CD14-positive monocyte (primary cell): ENCODE measurements around the gene DDX31. TPM values are rescaled to one million over a fixed set of nuclear protein-coding genes. Genes with fewer than 3 reads are reported as not detected.

Source experiments
- DNase-seq, 3 donors: peaks; one replicate each; pipeline ENCODE4 v3.0.0-alpha.2; 2011 to 2022
- H2AFZ ChIP-seq: 2 replicates; pipeline ENCODE4 v1.6.0; 2012; ENCODE audit warnings: mild to moderate bottlenecking, low read depth, low read length, inconsistent platforms; ENCODE audit not compliant: insufficient read depth, poor library complexity, severe bottlenecking
- H3K27ac ChIP-seq, 2 donors: 1 replicate in 1 of 2; 2 replicates in 1 of 2; pipeline ENCODE4 v1.5.1; 2012 to 2013; ENCODE audit warnings: low read length in 2 of 2, control low read depth in 1 of 2, inconsistent platforms in 1 of 2, low read depth in 1 of 2, mild to moderate bottlenecking in 1 of 2
- H3K27me3 ChIP-seq, 2 donors: one replicate each; pipeline versions ENCODE4 v1.6.0 to v1.6.1; 2011 to 2013; ENCODE audit warnings: low read length in 2 of 2; ENCODE audit not compliant: control insufficient read depth in 2 of 2, insufficient read depth in 2 of 2
- H3K36me3 ChIP-seq, 2 donors: replicated peaks in 1 of 2; 1 replicate in 1 of 2; 2 replicates in 1 of 2; pipeline versions ENCODE4 v1.5.1 to v1.6.1; 2012 to 2013; ENCODE audit warnings: low read length in 2 of 2, control low read depth in 1 of 2, inconsistent platforms in 1 of 2, mild to moderate bottlenecking in 1 of 2; ENCODE audit not compliant: insufficient read depth in 2 of 2, control insufficient read depth in 1 of 2
- H3K4me1 ChIP-seq, 2 donors: 1 replicate in 1 of 2; 2 replicates in 1 of 2; pipeline versions ENCODE4 v1.5.1 to v1.6.1; 2012 to 2013; ENCODE audit warnings: low read length in 2 of 2, control low read depth in 1 of 2, inconsistent platforms in 1 of 2, mild to moderate bottlenecking in 1 of 2, moderate library complexity in 1 of 2; ENCODE audit not compliant: insufficient read depth in 2 of 2, control insufficient read depth in 1 of 2
- H3K4me2 ChIP-seq: replicated peaks from 2 replicates; pipeline ENCODE3; 2012; ENCODE audit warnings: low read length, moderate library complexity, mild to moderate bottlenecking; ENCODE audit not compliant: poor library complexity, severe bottlenecking; ENCODE audit errors: extremely low read depth
- H3K4me3 ChIP-seq, 3 experiments: fragments of 200-600 bp in 1 of 3; sonication (generic) in 1 of 3; replicated peaks in 1 of 3; 1 replicate in 2 of 3; 2 replicates in 1 of 3; pipeline ENCODE4 v1.5.1; 2011 to 2013; ENCODE audit warnings: low read length in 3 of 3, mild to moderate bottlenecking in 3 of 3, control low read depth in 2 of 3, low read depth in 2 of 3, inconsistent platforms in 1 of 3, moderate library complexity in 1 of 3
- H3K79me2 ChIP-seq: 2 replicates; pipeline ENCODE4 v1.6.0; 2012; ENCODE audit warnings: mild to moderate bottlenecking, control low read depth, inconsistent platforms, low read length, moderate library complexity; ENCODE audit not compliant: insufficient read depth
- H3K9ac ChIP-seq: 2 replicates; pipeline ENCODE4 v1.6.0; 2017; ENCODE audit warnings: low read length, mild to moderate bottlenecking; ENCODE audit not compliant: insufficient read depth, poor library complexity, severe bottlenecking
- H3K9me3 ChIP-seq, 2 donors: replicated peaks in 1 of 2; 1 replicate in 1 of 2; 2 replicates in 1 of 2; pipeline versions ENCODE4 v1.5.1 to v1.6.1; 2012 to 2013; ENCODE audit warnings: low read length in 2 of 2, control low read depth in 1 of 2; ENCODE audit not compliant: control insufficient read depth in 1 of 2, insufficient read depth in 1 of 2
- H4K20me1 ChIP-seq: 2 replicates; pipeline ENCODE4 v1.6.0; 2012; ENCODE audit warnings: mild to moderate bottlenecking, low read length, control low read depth, moderate library complexity; ENCODE audit not compliant: insufficient read depth
- H3K27ac Mint-ChIP-seq, 7 donors: one replicate each; pipeline ENCODE4 v1.8.0; 2020; ENCODE audit warnings: mild to moderate bottlenecking in 7 of 7, mixed read lengths in 7 of 7, moderate library complexity in 6 of 7, inconsistent platforms in 2 of 7
- H3K27me3 Mint-ChIP-seq, 3 donors: one replicate each; pipeline ENCODE4 v1.8.0; 2021 to 2022; ENCODE audit warnings: low read depth in 3 of 3, mild to moderate bottlenecking in 3 of 3, mixed read lengths in 3 of 3, moderate library complexity in 3 of 3, inconsistent platforms in 1 of 3
- H3K36me3 Mint-ChIP-seq, 2 donors: one replicate each; pipeline ENCODE4 v1.8.0; 2020; ENCODE audit warnings: mixed read lengths in 2 of 2, inconsistent platforms in 1 of 2, mild to moderate bottlenecking in 1 of 2
- H3K4me1 Mint-ChIP-seq: one replicate; pipeline ENCODE4 v1.8.0; 2020; ENCODE audit warnings: mild to moderate bottlenecking, mixed read lengths
- H3K4me3 Mint-ChIP-seq, 2 donors: one replicate each; pipeline ENCODE4 v1.8.0; 2020; ENCODE audit warnings: mild to moderate bottlenecking in 2 of 2, mixed read lengths in 2 of 2, moderate library complexity in 1 of 2
- H3K9me3 Mint-ChIP-seq, 7 donors: one replicate each; pipeline ENCODE4 v1.8.0; 2020 to 2022; ENCODE audit warnings: mixed read lengths in 7 of 7, mild to moderate bottlenecking in 6 of 7, moderate library complexity in 6 of 7, inconsistent platforms in 2 of 7
- CTCF ChIP-seq: fragments of 200-600 bp; IDR thresholded peaks from one replicate; pipeline ENCODE4 v1.8.0; 2022; ENCODE audit warnings: antibody characterized with exemption, mild to moderate bottlenecking
- WGBS: methylation state at CpG from one replicate; pipeline ENCODE4 v1.1.5; 2013; ENCODE audit warnings: missing lambda C conversion rate; ENCODE audit not compliant: insufficient coverage; 5-methylcytosine and 5-hydroxymethylcytosine counted together
- intact Hi-C, 2 donors: fragments of 100-400 bp; cut with micrococcal nuclease; formaldehyde crosslinking; loops; one replicate each; pipeline versions ENCODE4 v1.15.0 to v1.15.1; 2023
- polyA plus RNA-seq, 3 donors: library from polyadenylated mRNA; depleted of rRNA in 1 of 3; unstranded in 2 of 3; stranded (reverse) in 1 of 3; fragments of 300-500 nt in 2 of 3; fragments of >200 nt in 1 of 3; fragmentation: Illumina TruSeq in 2 of 3; gene quantifications; 1 replicate in 2 of 3; 2 replicates in 1 of 3; pipeline ENCODE4 v1.2.3, GENCODE V29; 2012 to 2021

DDX31 gene
- polyA plus RNA-seq, 3 donors = 1.1 to 4.2 (median 1.5) TPM

DNA sequence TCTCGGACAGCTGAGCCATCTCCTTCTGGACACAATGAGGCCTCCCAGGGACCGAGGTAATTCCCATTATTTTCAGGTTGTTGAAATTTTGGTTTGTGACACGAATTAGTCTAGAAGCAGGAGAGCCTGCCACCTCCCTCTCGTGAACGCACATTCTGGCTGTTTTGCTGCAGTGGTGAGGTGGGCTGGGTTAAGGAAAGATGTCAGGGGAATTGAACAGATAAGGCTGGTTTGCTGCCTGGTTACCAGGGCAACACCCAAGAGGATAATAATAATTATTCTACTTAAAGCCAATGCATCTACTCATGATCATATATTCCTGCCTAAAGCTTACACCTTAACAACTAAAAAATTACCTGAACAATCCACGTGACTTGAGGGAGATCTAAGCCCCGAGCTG is 38.1 kb downstream of the DDX31 start:
- peaks cover 0 to 5% (median 0%) of the 10 kb centered on the region in 3 donors for H3K27me3 Mint-ChIP-seq
- no peaks in the 10 kb centered on the region for H3K9me3 ChIP-seq
- no peak overlapping the region for H3K27ac ChIP-seq
- no peak overlapping the region for H3K9ac ChIP-seq
- H3K9me3 Mint-ChIP-seq = no peaks in the 10 kb centered on the region
- no peak for DNase-seq
- no peaks in the 10 kb centered on the region for H3K79me2 ChIP-seq
- no peak overlapping the region for H3K27ac Mint-ChIP-seq
- H3K4me3 Mint-ChIP-seq = no peak overlapping the region
- no peak overlapping the region for H2AFZ ChIP-seq
- H3K4me1 Mint-ChIP-seq = no peaks in the 10 kb centered on the region
- intact Hi-C loops = no loop called here
- no peaks in the 10 kb centered on the region for H4K20me1 ChIP-seq
- no peaks in the 10 kb centered on the region for H3K27me3 ChIP-seq
- H3K36me3 ChIP-seq = peaks cover 17 to 43% of the 10 kb centered on the region in 2 donors
- no peak overlapping the region for H3K4me2 ChIP-seq
- no peak overlapping the region for H3K4me3 ChIP-seq
- H3K36me3 Mint-ChIP-seq = peaks cover 44 to 46% of the 10 kb centered on the region in 2 donors
- H3K4me1 ChIP-seq = no peaks in the 10 kb centered on the region
- TF ChIP-seq CTCF = no peak
- WGBS = 100% methylated on average over 1 of the region's 7 CpGs

GRCh38 chr9:132631280-132631679 is 38.5 kb downstream of the DDX31 start:
- WGBS = 92% methylated on average over 2 of the region's 5 CpGs
- no peaks in the 10 kb centered on the region for H3K79me2 ChIP-seq
- H3K4me3 Mint-ChIP-seq = no peak overlapping the region

More at GRCh38 chr9:132631280-132631679, 38.5 kb downstream of the DDX31 start:
- H4K20me1 ChIP-seq = no peaks in the 10 kb centered on the region
- H3K36me3 Mint-ChIP-seq = peaks cover 47 to 48% of the 10 kb centered on the region in 2 donors
- no peak for DNase-seq
- H3K4me3 ChIP-seq = no peak overlapping the region
- no peaks in the 10 kb centered on the region for H3K4me1 ChIP-seq
- peaks cover 0 to 5% (median 0%) of the 10 kb centered on the region in 3 donors for H3K27me3 Mint-ChIP-seq
- no peak overlapping the region for H3K27ac Mint-ChIP-seq
- H3K27me3 ChIP-seq = no peaks in the 10 kb centered on the region
- H3K9ac ChIP-seq = no peak overlapping the region
- H3K4me2 ChIP-seq = no peak overlapping the region
- no peak for TF ChIP-seq CTCF
- H3K9me3 ChIP-seq = no peaks in the 10 kb centered on the region
- no peaks in the 10 kb centered on the region for H3K4me1 Mint-ChIP-seq
- H2AFZ ChIP-seq = no peak overlapping the region
- H3K36me3 ChIP-seq = peaks cover 15 to 44% of the 10 kb centered on the region in 2 donors
- no peak overlapping the region for H3K27ac ChIP-seq
- intact Hi-C loops = no loop called here
- H3K9me3 Mint-ChIP-seq = no peaks in the 10 kb centered on the region
